Neural cell (in vitro differentiated cells): ENCODE results near the gene PDK1. TPM values are rescaled to one million over a fixed set of nuclear protein-coding genes. Genes with fewer than 3 reads are reported as not detected.

Source experiments
- H2AFZ ChIP-seq: fragments of 200-600, 300-800 bp; sonication (generic), shearing (Covaris generic); 2 replicates; pipeline ENCODE4 v1.6.0; 2014; ENCODE audit warnings: low read depth, mild to moderate bottlenecking, antibody characterized with exemption, low read length, moderate library complexity
- H3F3A ChIP-seq: fragments of 200-600 bp; shearing (Covaris generic); 2 replicates; pipeline ENCODE4 v1.6.1; 2016; ENCODE audit warnings: mild to moderate bottlenecking, moderate library complexity, mixed read lengths, antibody characterized with exemption, low read length; ENCODE audit not compliant: insufficient read depth, poor library complexity, severe bottlenecking
- H3K27ac ChIP-seq: fragments of 200-600, 300-800 bp; sonication (generic), shearing (Covaris generic); 2 replicates; pipeline ENCODE4 v1.5.1; 2014; ENCODE audit warnings: mild to moderate bottlenecking, low read length, moderate library complexity
- H3K27me3 ChIP-seq: fragments of 300-800, 200-600 bp; sonication (generic), shearing (Covaris generic); 2 replicates; pipeline ENCODE4 v1.6.0; 2014; ENCODE audit warnings: mild to moderate bottlenecking, low read depth, low read length, moderate library complexity; ENCODE audit not compliant: insufficient read depth
- H3K36me3 ChIP-seq: fragments of 300-800, 200-600 bp; sonication (generic), shearing (Covaris generic); 2 replicates; pipeline ENCODE4 v1.5.1; 2014; ENCODE audit warnings: mild to moderate bottlenecking, antibody characterized with exemption, low read length, moderate library complexity; ENCODE audit not compliant: insufficient read depth
- H3K4me2 ChIP-seq: fragments of 300-800, 200-600 bp; sonication (generic), shearing (Covaris generic); 2 replicates; pipeline ENCODE4 v1.6.0; 2014; ENCODE audit warnings: mild to moderate bottlenecking, low read length
- H3K4me3 ChIP-seq: fragments of 300-800, 200-600 bp; sonication (generic), shearing (Covaris generic); 2 replicates; pipeline ENCODE4 v1.5.1; 2014; ENCODE audit warnings: mild to moderate bottlenecking, low read length, moderate library complexity
- H3K79me2 ChIP-seq: fragments of 200-600 bp; shearing (Covaris generic); replicated peaks from 2 replicates; pipeline ENCODE4 v1.6.0; 2014; ENCODE audit warnings: mild to moderate bottlenecking, low read length, moderate library complexity; ENCODE audit not compliant: insufficient read depth
- H3K9ac ChIP-seq: fragments of 300-800, 200-600 bp; sonication (generic), shearing (Covaris generic); 2 replicates; pipeline ENCODE4 v1.6.1; 2016; ENCODE audit warnings: mild to moderate bottlenecking, low read length, mixed read lengths
- H3K9me2 ChIP-seq: fragments of 200-600 bp; shearing (Covaris generic); 2 replicates; pipeline ENCODE4 v1.6.1; 2016; ENCODE audit warnings: mild to moderate bottlenecking, low read length, mixed read lengths; ENCODE audit not compliant: insufficient read depth
- H3K9me3 ChIP-seq: fragments of 200-600, 300-800 bp; sonication (generic), shearing (Covaris generic); 2 replicates; pipeline ENCODE4 v1.6.1; 2016; ENCODE audit warnings: mild to moderate bottlenecking, mixed run types, low read length, moderate library complexity, mixed read lengths
- H4K20me1 ChIP-seq: fragments of 200-600 bp; shearing (Covaris generic); 2 replicates; pipeline ENCODE4 v1.6.1; 2016; ENCODE audit warnings: mild to moderate bottlenecking, mixed run types; ENCODE audit not compliant: insufficient read depth
- CTCF ChIP-seq: fragments of 450-650 bp; IDR thresholded peaks from 2 replicates; pipeline ENCODE4 v1.5.1; 2014; ENCODE audit warnings: antibody characterized with exemption, mild to moderate bottlenecking, moderate library complexity; ENCODE audit not compliant: poor library complexity, severe bottlenecking
- EP300 ChIP-seq: fragments of 450-650 bp; conservative IDR thresholded peaks from 2 replicates; pipeline ENCODE4 v1.6.1; 2014; ENCODE audit warnings: antibody characterized with exemption, mild to moderate bottlenecking, moderate library complexity; ENCODE audit not compliant: poor library complexity, severe bottlenecking
- EZH2 ChIP-seq: fragments of 200-600, 300-800 bp; shearing (Covaris generic), sonication (generic); IDR thresholded peaks from 2 replicates; pipeline ENCODE4 v1.6.1; 2014; ENCODE audit warnings: antibody characterized with exemption, low read length, borderline replicate concordance, mild to moderate bottlenecking; ENCODE audit not compliant: insufficient read depth, poor library complexity, severe bottlenecking
- MXI1 ChIP-seq: fragments of 450-650 bp; conservative IDR thresholded peaks from 2 replicates; pipeline ENCODE4 v1.6.1; 2014; ENCODE audit warnings: antibody characterized with exemption, mild to moderate bottlenecking; ENCODE audit not compliant: poor library complexity, severe bottlenecking
- POLR2AphosphoS5 ChIP-seq: IDR thresholded peaks from 2 replicates; pipeline ENCODE4 v1.6.1; 2012
- RAD21 ChIP-seq: fragments of 450-650 bp; conservative IDR thresholded peaks from 2 replicates; pipeline ENCODE4 v1.6.1; 2014; ENCODE audit warnings: antibody characterized with exemption, mild to moderate bottlenecking, moderate library complexity
- REST ChIP-seq: IDR thresholded peaks from 2 replicates; pipeline ENCODE4 v1.6.1; 2012; ENCODE audit warnings: borderline replicate concordance
- SMC3 ChIP-seq: fragments of 450-650 bp; conservative IDR thresholded peaks from 2 replicates; pipeline ENCODE4 v1.6.1; 2014; ENCODE audit warnings: antibody characterized with exemption, mild to moderate bottlenecking, moderate library complexity; ENCODE audit not compliant: poor library complexity
- TAF1 ChIP-seq: IDR thresholded peaks from 2 replicates; pipeline ENCODE4 v1.6.1; 2012; ENCODE audit warnings: low read depth
- polyA plus RNA-seq: library from polyadenylated mRNA; depleted of rRNA; stranded (reverse); fragments of >200 nt; gene quantifications from 2 replicates; pipeline ENCODE4 v1.2.3, GENCODE V29; 2014

PDK1 gene
- polyA plus RNA-seq, 1 donor from 2014 or later, result 10.8 TPM

GRCh38 chr2:172564376-172564775, 8.5 kb downstream of the PDK1 start:
- Histone ChIP-seq H3F3A (no peaks in the 10 kb centered on the region), H3K27me3 (no peaks in the 10 kb centered on the region), H3K9me3 (no peaks in the 10 kb centered on the region), H3K27ac (no peak overlapping the region), H2AFZ (no peak overlapping the region), H4K20me1 (no peaks in the 10 kb centered on the region), H3K9me2 (no peaks in the 10 kb centered on the region), H3K36me3 (no peaks in the 10 kb centered on the region), H3K79me2 (no peaks in the 10 kb centered on the region), H3K9ac (no peak overlapping the region), H3K4me2 (no peak overlapping the region), H3K4me3 (no peak overlapping the region)
- TF ChIP-seq REST (no peak), POLR2AphosphoS5 (no peak), SMC3 (no peak), RAD21 (no peak), CTCF (no peak), EP300 (no peak), EZH2 (no peak), MXI1 (no peak), TAF1 (no peak)

- no peaks in the 10 kb centered on the region for H3K36me3 ChIP-seq
- H3K9me3 ChIP-seq, result peaks cover 10% of the 10 kb centered on the region
- H4K20me1 ChIP-seq, result no peaks in the 10 kb centered on the region
- no peaks in the 10 kb centered on the region for H3K79me2 ChIP-seq
- H3K27me3 ChIP-seq, result no peaks in the 10 kb centered on the region
- no peak overlapping the region for H3K4me3 ChIP-seq
- no peak for TF ChIP-seq RAD21
- TF ChIP-seq TAF1, result no peak
- no peak for TF ChIP-seq SMC3
- TF ChIP-seq CTCF, result no peak
- no peak for TF ChIP-seq EZH2
- TF ChIP-seq EP300, result no peak
- TF ChIP-seq MXI1, result no peak
- no peak for TF ChIP-seq POLR2AphosphoS5
- TF ChIP-seq REST, result no peak
- no peak overlapping the region for H3K9ac ChIP-seq
- H2AFZ ChIP-seq, result no peak overlapping the region
- no peak overlapping the region for H3K27ac ChIP-seq
- no peak overlapping the region for H3K4me2 ChIP-seq
- no peaks in the 10 kb centered on the region for H3F3A ChIP-seq
- no peaks in the 10 kb centered on the region for H3K9me2 ChIP-seq
Measured at GRCh38 chr2:172571245-172571644, 15.4 kb downstream of the PDK1 start.
